Lower leg skin (tissue), 3 donors: Measurements from ENCODE around the gene RPH3AL.

Source experiments
- POLR2A ChIP-seq, 2 donors: fragments of 450-650 bp; IDR thresholded peaks; one replicate each; pipeline ENCODE4 v1.6.1; 2016 to 2017; ENCODE audit warnings: antibody characterized with exemption in 2 of 2, mild to moderate bottlenecking in 1 of 2, moderate library complexity in 1 of 2
- TF ChIP-seq, protein P1 (sequence below), 3 donors: fragments of 450-650 bp; IDR thresholded peaks; one replicate each; pipeline ENCODE4 v1.5.1; 2016; ENCODE audit warnings: antibody characterized with exemption in 3 of 3, mild to moderate bottlenecking in 3 of 3, moderate library complexity in 2 of 3

GRCh38 chr17:376936-377863, 24.6 kb upstream of the RPH3AL start:
- TF ChIP-seq, protein P1, sequence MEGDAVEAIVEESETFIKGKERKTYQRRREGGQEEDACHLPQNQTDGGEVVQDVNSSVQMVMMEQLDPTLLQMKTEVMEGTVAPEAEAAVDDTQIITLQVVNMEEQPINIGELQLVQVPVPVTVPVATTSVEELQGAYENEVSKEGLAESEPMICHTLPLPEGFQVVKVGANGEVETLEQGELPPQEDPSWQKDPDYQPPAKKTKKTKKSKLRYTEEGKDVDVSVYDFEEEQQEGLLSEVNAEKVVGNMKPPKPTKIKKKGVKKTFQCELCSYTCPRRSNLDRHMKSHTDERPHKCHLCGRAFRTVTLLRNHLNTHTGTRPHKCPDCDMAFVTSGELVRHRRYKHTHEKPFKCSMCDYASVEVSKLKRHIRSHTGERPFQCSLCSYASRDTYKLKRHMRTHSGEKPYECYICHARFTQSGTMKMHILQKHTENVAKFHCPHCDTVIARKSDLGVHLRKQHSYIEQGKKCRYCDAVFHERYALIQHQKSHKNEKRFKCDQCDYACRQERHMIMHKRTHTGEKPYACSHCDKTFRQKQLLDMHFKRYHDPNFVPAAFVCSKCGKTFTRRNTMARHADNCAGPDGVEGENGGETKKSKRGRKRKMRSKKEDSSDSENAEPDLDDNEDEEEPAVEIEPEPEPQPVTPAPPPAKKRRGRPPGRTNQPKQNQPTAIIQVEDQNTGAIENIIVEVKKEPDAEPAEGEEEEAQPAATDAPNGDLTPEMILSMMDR (IDR thresholded peaks at IDR 0.05), result no peak
- no peak for TF ChIP-seq POLR2A (IDR thresholded peaks at IDR 0.05)
